Ovary (tissue), 9 donors: ENCODE results near the gene SYNDIG1L. TPM values are rescaled to one million over a fixed set of nuclear protein-coding genes. Genes with fewer than 3 reads are reported as not detected.

Experiments
- DNase-seq, 5 donors: peaks; one replicate each; pipeline ENCODE4 v3.0.0-alpha.2; 2019 to 2020
- H3K27ac ChIP-seq, 2 donors: fragments of 200-600 bp; one replicate each; pipeline versions ENCODE4 v1.5.1 to v1.8.0; 2019 to 2022
- H3K27me3 ChIP-seq: fragments of 200-600 bp; one replicate; pipeline ENCODE4 v1.8.0; 2022
- H3K36me3 ChIP-seq: fragments of 200-600 bp; sonication (generic); one replicate; pipeline ENCODE4 v1.5.1; 2019
- H3K4me1 ChIP-seq: one replicate; pipeline ENCODE4 v1.8.1; 2013; ENCODE audit warnings: mild to moderate bottlenecking, moderate library complexity; ENCODE audit not compliant: insufficient read depth
- H3K4me3 ChIP-seq: fragments of 200-600 bp; sonication (generic); one replicate; pipeline ENCODE4 v1.5.1; 2017
- H3K9me3 ChIP-seq, 2 donors: fragments of 200-600 bp in 1 of 2; sonication (generic) in 1 of 2; one replicate each; pipeline versions ENCODE4 v1.5.1 to v1.8.1; 2013 to 2019; ENCODE audit warnings: mild to moderate bottlenecking in 1 of 2, moderate library complexity in 1 of 2
- CTCF ChIP-seq, 3 donors: fragments of 450-650 bp in 2 of 3; fragments of 200-600 bp in 1 of 3; IDR thresholded peaks; one replicate each; pipeline versions ENCODE4 v1.5.1 to v1.8.0; 2016 to 2022; ENCODE audit warnings: antibody characterized with exemption in 3 of 3, mild to moderate bottlenecking in 1 of 3
- EP300 ChIP-seq: sonication (generic); formaldehyde crosslinking; IDR thresholded peaks from one replicate; pipeline ENCODE4 v1.6.1; 2017; ENCODE audit warnings: antibody characterized with exemption
- POLR2A ChIP-seq: fragments of 450-650 bp; IDR thresholded peaks from one replicate; pipeline ENCODE4 v1.6.1; 2017; ENCODE audit warnings: antibody characterized with exemption, mild to moderate bottlenecking, moderate library complexity
- WGBS, 3 donors: extraction: QIAGEN DNeasy Blood & Tissue Kit in 1 of 3; methylation state at CpG; one replicate each; pipeline versions ENCODE4 v1.1.5 to v1.1.7; 2013 to 2017; 5-methylcytosine and 5-hydroxymethylcytosine counted together
- intact Hi-C, 4 donors: fragments of 100-400 bp; cut with DNase I; formaldehyde crosslinking; loops; one replicate each; pipeline versions ENCODE4 v1.11.0 to v1.15.1; 2022 to 2023
- polyA plus RNA-seq, 2 donors: library from polyadenylated mRNA; stranded (reverse); fragments of 200-250 nt in 1 of 2; fragments of 350-450 nt in 1 of 2; fragmentation: Illumina TruSeq in 1 of 2; extraction: RNeasy Lipid Tissue Mini Kit (QIAGEN cat#74804) in 1 of 2; gene quantifications; one replicate each; pipeline ENCODE4 v1.2.3, GENCODE V29; 2013 to 2014
- total RNA-seq, 7 donors: library from RNA; depleted of rRNA in 2 of 7; stranded (reverse); fragments of >200 nt in 2 of 7; fragmentation: NEBNext Ultra II Directional in 3 of 7; extraction: Animal tissue kit (Norgen Biotek cat#: 25700) in 3 of 7; gene quantifications; one replicate each; pipeline versions ENCODE4 v1.1.0 to v1.2.4, GENCODE V29; 2016 to 2023
- donor health status: DM: no; HTN: no; CAD: no; lungs with moderate emphysema.
- donor health status: DM: no; HTN: no; CAD: no.
- donor health status: Bipolar disorder and iron deficiency.
- donor health status: DM: yes; HTN: yes; CAD: no.
- donor health status: DM: no; HTN: no; CAD: no.
- donor health status: DM: yes; HTN: yes; CAD: no.

Gene SYNDIG1L
- total and polyA plus RNA-seq, 9 donors = 0.10 to 0.35 (median 0.28) TPM; not detected in 2

GRCh38 chr14:74362361-74362915 is 63.6 kb downstream of the SYNDIG1L start:
- DNase-seq = peak; percentile 73 to 82 (median 76)
- H3K4me1 ChIP-seq = no peaks in the 10 kb centered on the region
- 17 to 25% (median 19%) methylated on average over 12 of the region's 12 CpGs for WGBS, 3 donors
- H3K27ac ChIP-seq = no peak overlapping the region
- H3K4me3 ChIP-seq = no peak overlapping the region
- no peaks in the 10 kb centered on the region for H3K9me3 ChIP-seq
- intact Hi-C loops = loop anchor here in 2 of 4 donors (5.0 to 10.0 kb wide), 4 partner anchors 112 to 542 kb away; no protein-coding TSS in a partner anchor
- no peaks in the 10 kb centered on the region for H3K27me3 ChIP-seq
- no peaks in the 10 kb centered on the region for H3K36me3 ChIP-seq
- TF ChIP-seq EP300 (no peak), CTCF (IDR thresholded peaks at IDR 0.05) (peak; percentile 75 to 84 (median 77)), POLR2A (no peak)

- no peak overlapping the region for H3K27ac ChIP-seq
- H3K9me3 ChIP-seq = no peaks in the 10 kb centered on the region
- no peak overlapping the region for H3K4me3 ChIP-seq
- no peaks in the 10 kb centered on the region for H3K4me1 ChIP-seq
- intact Hi-C loops = loop anchor here in 2 of 4 donors (5.0 to 10.0 kb wide), 4 partner anchors 115 to 545 kb away; no protein-coding TSS in a partner anchor
- TF ChIP-seq CTCF (IDR thresholded peaks at IDR 0.05) (no peak), POLR2A (no peak), EP300 (no peak)
- H3K27me3 ChIP-seq = no peaks in the 10 kb centered on the region
- no peaks in the 10 kb centered on the region for H3K36me3 ChIP-seq
- no peak for DNase-seq
- WGBS, 3 donors = 64 to 67% (median 66%) methylated on average over 3 of the region's 3 CpGs
These were observed 65.8 kb downstream of the SYNDIG1L start for GRCh38 chr14:74360163-74360562.

- H3K4me3 ChIP-seq = no peak overlapping the region
- H3K36me3 ChIP-seq = no peaks in the 10 kb centered on the region
- no peaks in the 10 kb centered on the region for H3K4me1 ChIP-seq
- DNase-seq = no peak
- intact Hi-C loops = no loop called here
- WGBS, 3 donors = 83 to 90% (median 86%) methylated on average over 17 of the region's 17 CpGs
- no peak for TF ChIP-seq POLR2A
- no peak for TF ChIP-seq CTCF (IDR thresholded peaks at IDR 0.05)
- no peak for TF ChIP-seq EP300
- no peaks in the 10 kb centered on the region for H3K27me3 ChIP-seq
- no peaks in the 10 kb centered on the region for H3K9me3 ChIP-seq
- no peak overlapping the region for H3K27ac ChIP-seq
These were observed 67.7 kb downstream of the SYNDIG1L start for GRCh38 chr14:74358176-74358829.

GRCh38 chr14:74357585-74357984 is 68.4 kb downstream of the SYNDIG1L start:
- 92 to 95% (median 92%) methylated on average over 19 of the region's 19 CpGs for WGBS, 3 donors
- Histone ChIP-seq H3K4me3 (no peak overlapping the region), H3K4me1 (no peaks in the 10 kb centered on the region), H3K36me3 (no peaks in the 10 kb centered on the region), H3K27me3 (no peaks in the 10 kb centered on the region), H3K27ac (no peak overlapping the region), H3K9me3 (no peaks in the 10 kb centered on the region)
- intact Hi-C loops = no loop called here
- no peak for DNase-seq
- TF ChIP-seq EP300 = no peak
- TF ChIP-seq CTCF (IDR thresholded peaks at IDR 0.05) = no peak
- no peak for TF ChIP-seq POLR2A
